GM10266 (cell line): ENCODE data around the gene KMT5B.

Experiments
- DNase-seq: peaks from one replicate; pipeline ENCODE4 v3.0.0; 2012; ENCODE audit errors: extremely low spot score
- CTCF ChIP-seq: IDR thresholded peaks from 2 replicates; pipeline ENCODE4 v1.5.1; 2012; ENCODE audit warnings: mild to moderate bottlenecking, low read depth; ENCODE audit not compliant: control insufficient read depth, insufficient read depth; ENCODE audit errors: missing control alignments

KMT5B gene

GRCh38 chr11:68158580-68158979, 54.5 kb downstream of the KMT5B start:
- no peak for DNase-seq

GRCh38 chr11:68153742-68154141, 59.4 kb downstream of the KMT5B start:
- TF ChIP-seq CTCF = no peak
- DNase-seq = no peak

More at GRCh38 chr11:68158580-68158979, 54.5 kb downstream of the KMT5B start:
- no peak for TF ChIP-seq CTCF

GRCh38 chr11:68150037-68150436, 63.1 kb downstream of the KMT5B start:
- no peak for TF ChIP-seq CTCF
- no peak for DNase-seq

GRCh38 chr11:68149417-68149816, 63.7 kb downstream of the KMT5B start:
- no peak for TF ChIP-seq CTCF
- no peak for DNase-seq

GRCh38 chr11:68148879-68149278, 64.2 kb downstream of the KMT5B start:
- no peak for TF ChIP-seq CTCF
- no peak for DNase-seq

GRCh38 chr11:68148071-68148805, 64.9 kb downstream of the KMT5B start:
- no peak for TF ChIP-seq CTCF
- no peak for DNase-seq

GRCh38 chr11:68146704-68147474, 66.2 kb downstream of the KMT5B start:
- TF ChIP-seq CTCF = no peak
- no peak for DNase-seq
